Measurements from ENCODE around the gene RESP18.

- TF ChIP-seq CTCF (IDR thresholded peaks at IDR 0.05) (no peak), RFX5 (IDR thresholded peaks at IDR 0.05) (no peak), ELK1 (IDR thresholded peaks at IDR 0.05; ENCODE audit: low read depth, low read length) (no peak), JUN (IDR thresholded peaks at IDR 0.05) (no peak), RCOR1 (IDR thresholded peaks at IDR 0.05; ENCODE audit: low read depth, low read length) (no peak), PHF8 (IDR thresholded peaks at IDR 0.05; ENCODE audit: borderline replicate concordance, low read depth) (no peak), POLR2A (IDR thresholded peaks at IDR 0.05; ENCODE audit: low read length) (no peak), ZC3H11A (IDR thresholded peaks at IDR 0.05) (no peak), REST (IDR thresholded peaks at IDR 0.05) (no peak), USF2 (IDR thresholded peaks at IDR 0.05) (no peak), BCL3 (IDR thresholded peaks at IDR 0.05) (no peak)
These were observed 23.3 kb downstream of the RESP18 start, which contains the start of gene PTPRN for GRCh38 chr2:219309278-219309677.

Data from A549 (cell line).